GM12873 (cell line): ENCODE measurements around the gene RASSF10.

Experiments used
- CTCF ChIP-seq: IDR thresholded peaks from 2 replicates; pipeline ENCODE4 v1.5.1; 2012; ENCODE audit warnings: low read depth, mild to moderate bottlenecking, moderate library complexity, low read length, control low read depth; ENCODE audit not compliant: insufficient read depth; ENCODE audit errors: missing control alignments

RASSF10 gene

GRCh38 chr11:12995188-12995587 lies 13.9 kb upstream of the RASSF10 start:
- TF ChIP-seq CTCF, result no peak

GRCh38 chr11:12995823-12996222 lies 13.3 kb upstream of the RASSF10 start:
- TF ChIP-seq CTCF, result no peak

GRCh38 chr11:12997168-12997567 lies 11.9 kb upstream of the RASSF10 start:
- no peak for TF ChIP-seq CTCF

GRCh38 chr11:12998336-12998735 lies 10.8 kb upstream of the RASSF10 start:
- no peak for TF ChIP-seq CTCF

- TF ChIP-seq CTCF, result no peak
Measured at GRCh38 chr11:12999597-12999996, 9.5 kb upstream of the RASSF10 start.

- no peak for TF ChIP-seq CTCF
Measured at GRCh38 chr11:13000116-13000515, 9.0 kb upstream of the RASSF10 start.

- TF ChIP-seq CTCF, result no peak
Measured at GRCh38 chr11:13000721-13001120, 8.4 kb upstream of the RASSF10 start.
